ENCODE measurements around the gene UBL4B.
"Not testable (repeated sequence)": the region's sequence is repeated elsewhere in the genome, so short reads cannot be mapped to it uniquely, and the experiment has no call there.

UBL4B gene

DNA sequence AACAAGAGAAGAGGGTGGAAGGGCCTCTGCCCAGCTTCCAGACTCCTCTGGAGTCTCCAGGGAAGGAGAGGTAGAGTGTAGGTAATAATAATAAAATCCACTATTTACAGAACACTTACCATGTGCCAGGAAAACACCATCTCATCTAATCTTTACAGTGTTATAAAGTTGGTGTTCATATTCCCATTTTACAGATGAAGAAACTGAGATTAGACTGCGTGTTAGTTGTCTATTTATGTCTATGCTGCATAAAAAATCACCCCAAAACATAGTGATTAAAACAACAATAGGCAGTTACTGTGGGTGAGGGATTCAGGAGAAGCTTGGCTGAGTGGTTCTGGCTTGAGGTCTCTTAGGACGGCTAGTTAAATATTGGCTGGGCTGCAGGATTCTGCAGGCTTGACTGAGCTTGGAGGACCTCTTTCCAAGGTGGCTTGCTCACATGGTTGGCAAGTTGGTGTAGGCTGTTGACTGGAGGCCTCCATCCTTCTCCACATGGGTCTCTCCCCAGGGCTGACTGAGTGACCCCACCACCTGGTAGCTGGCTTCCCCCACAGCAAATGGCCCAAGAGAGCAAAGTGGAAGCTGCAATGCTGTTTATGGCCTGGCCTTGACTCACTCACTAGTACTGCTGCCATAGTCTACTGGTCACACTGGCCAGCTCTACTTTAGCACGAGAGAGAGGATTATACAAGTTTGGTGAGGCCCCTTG lies 35.3 kb upstream of the UBL4B start:
- no peak overlapping the region for H3K4me3 ChIP-seq (ENCODE audit: control insufficient read depth, low read depth, low read length)
- DNase-seq (ENCODE audit: low read depth), result no peak
- TF ChIP-seq, protein P1, sequence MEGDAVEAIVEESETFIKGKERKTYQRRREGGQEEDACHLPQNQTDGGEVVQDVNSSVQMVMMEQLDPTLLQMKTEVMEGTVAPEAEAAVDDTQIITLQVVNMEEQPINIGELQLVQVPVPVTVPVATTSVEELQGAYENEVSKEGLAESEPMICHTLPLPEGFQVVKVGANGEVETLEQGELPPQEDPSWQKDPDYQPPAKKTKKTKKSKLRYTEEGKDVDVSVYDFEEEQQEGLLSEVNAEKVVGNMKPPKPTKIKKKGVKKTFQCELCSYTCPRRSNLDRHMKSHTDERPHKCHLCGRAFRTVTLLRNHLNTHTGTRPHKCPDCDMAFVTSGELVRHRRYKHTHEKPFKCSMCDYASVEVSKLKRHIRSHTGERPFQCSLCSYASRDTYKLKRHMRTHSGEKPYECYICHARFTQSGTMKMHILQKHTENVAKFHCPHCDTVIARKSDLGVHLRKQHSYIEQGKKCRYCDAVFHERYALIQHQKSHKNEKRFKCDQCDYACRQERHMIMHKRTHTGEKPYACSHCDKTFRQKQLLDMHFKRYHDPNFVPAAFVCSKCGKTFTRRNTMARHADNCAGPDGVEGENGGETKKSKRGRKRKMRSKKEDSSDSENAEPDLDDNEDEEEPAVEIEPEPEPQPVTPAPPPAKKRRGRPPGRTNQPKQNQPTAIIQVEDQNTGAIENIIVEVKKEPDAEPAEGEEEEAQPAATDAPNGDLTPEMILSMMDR (IDR thresholded peaks at IDR 0.05; ENCODE audit: control insufficient read depth, insufficient read depth, low read depth, low read length, missing control alignments), result no peak

DNA sequence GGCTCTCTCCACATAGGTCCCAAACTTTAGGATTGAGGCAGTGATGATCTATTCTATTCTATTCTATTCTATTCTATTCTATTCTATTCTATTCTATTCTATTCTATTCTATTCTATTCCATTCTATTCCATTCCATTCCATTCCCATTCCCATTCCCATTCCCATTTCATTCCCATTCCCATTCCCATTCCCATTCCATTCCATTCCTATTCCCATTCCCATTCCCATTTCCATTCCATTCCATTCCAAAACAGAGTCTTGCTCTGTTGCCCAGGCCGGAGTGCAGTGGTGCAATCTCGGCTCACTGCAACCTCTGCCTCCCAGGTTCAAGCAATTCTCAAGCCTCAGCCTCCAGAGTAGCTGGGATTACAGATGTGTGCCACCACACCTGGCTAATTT lies 32.2 kb upstream of the UBL4B start:
- DNase-seq (ENCODE audit: low read depth); H3K4me3 ChIP-seq (ENCODE audit: control insufficient read depth, low read depth, low read length): not testable (repeated sequence)

DNA sequence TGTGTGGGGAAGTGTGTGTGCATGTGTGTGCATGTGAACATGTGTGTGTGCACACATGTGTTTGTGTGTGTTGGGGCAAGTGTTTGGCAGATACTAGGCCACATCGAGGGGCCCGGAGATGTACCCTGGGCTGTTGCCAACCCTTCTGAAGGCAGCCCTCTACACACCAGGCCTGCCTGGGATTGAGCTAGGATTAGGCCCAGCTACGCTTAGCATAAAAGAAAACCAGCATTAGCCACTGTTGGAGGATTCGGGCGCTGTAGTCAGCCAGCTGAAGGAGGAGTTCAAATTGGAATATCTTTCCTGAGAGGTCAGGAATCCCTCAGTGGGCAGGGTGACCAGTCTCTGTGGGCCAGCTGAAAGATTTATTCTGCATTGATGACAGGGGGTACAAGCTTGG lies 31.2 kb upstream of the UBL4B start:
- DNase-seq (ENCODE audit: low read depth), result no peak
- no peak overlapping the region for H3K4me3 ChIP-seq (ENCODE audit: control insufficient read depth, low read depth, low read length)
- TF ChIP-seq, protein P1 (IDR thresholded peaks at IDR 0.05; ENCODE audit: control insufficient read depth, insufficient read depth, low read depth, low read length, missing control alignments), result no peak

DNA sequence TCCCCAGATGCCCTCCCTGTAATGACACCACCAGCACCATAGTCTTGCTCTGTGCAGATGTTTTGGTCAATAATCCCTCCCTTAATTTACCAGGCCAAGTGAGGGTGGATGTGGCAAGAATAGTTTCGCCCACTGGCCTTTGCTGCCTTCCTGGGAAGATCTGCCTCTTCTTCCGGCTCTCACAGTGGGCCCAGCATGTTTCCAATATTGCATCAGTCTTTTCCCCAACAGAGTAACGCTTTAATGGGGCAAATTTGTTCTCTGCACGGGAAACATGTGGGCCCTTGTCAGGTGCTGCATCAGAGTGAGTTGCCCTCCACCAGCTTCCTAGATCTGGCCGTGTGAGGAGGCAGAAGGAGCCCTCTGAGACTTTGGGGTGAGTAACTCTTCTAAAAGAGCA lies 29.8 kb upstream of the UBL4B start:
- H3K4me3 ChIP-seq (ENCODE audit: control insufficient read depth, low read depth, low read length), result no peak overlapping the region
- no peak for DNase-seq (ENCODE audit: low read depth)
- TF ChIP-seq, protein P1 (IDR thresholded peaks at IDR 0.05; ENCODE audit: control insufficient read depth, insufficient read depth, low read depth, low read length, missing control alignments), result no peak

DNA sequence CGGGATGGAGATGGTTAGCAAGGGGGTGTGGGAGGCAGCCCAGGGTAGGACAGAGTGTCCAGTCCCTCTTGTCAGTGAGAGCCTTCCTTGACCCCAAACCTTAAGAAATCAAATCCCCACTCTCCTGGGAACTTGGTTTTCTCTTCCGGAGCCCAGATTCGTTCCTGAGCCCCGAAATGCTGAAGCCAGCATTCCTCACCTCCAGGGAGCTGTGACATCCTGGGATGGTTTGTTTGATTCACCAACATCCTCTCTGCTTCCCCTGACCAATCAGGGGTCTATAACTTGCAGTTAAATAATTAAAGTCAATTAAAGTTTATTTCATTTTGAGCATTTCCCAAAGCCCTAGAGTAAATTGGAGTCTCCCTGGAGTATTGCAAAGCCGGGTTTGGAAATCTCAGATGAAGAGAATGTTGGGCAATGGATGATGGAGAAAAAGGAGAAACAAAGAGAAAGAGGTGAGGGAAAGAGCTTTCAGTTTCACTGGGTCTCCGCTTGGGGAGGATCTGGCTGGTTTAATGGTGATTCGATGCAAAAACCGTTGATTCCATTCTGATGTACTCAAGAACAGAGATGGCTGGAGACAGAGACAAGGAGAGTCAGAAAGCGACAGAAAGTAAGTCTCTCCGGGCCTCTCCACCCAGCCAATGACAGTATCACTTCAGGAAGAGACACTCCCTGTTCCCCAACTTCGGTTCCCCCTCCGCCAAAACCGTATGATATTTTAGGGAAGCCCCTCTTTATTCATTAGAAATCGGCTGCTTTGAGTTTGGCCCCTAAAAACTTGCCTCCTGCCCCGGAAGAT lies 29.0 kb upstream of the UBL4B start:
- TF ChIP-seq, protein P1 (IDR thresholded peaks at IDR 0.05; ENCODE audit: control insufficient read depth, insufficient read depth, low read depth, low read length, missing control alignments), result no peak
- DNase-seq (ENCODE audit: low read depth), result no peak
- H3K4me3 ChIP-seq (ENCODE audit: control insufficient read depth, low read depth, low read length), result peak overlapping the region; percentile 44

DNA sequence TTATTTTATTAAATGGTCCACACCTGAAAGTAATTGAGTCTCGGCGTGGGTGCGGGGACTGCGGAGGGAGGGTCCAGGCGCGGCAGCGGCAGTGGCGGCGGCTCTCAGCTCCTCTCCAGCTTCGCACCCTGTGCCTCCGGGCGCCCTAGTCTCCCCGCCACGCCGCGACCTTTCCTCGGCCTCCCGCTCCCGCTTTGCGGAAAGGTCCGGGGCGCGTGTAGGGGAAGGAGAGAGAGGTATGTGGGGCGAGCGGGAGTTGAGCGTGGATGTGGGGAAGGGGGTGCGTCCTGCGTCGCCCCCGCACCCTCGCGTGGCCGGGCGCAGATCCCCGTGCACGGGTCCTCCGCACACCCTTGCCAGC lies 28.4 kb upstream of the UBL4B start:
- DNase-seq (ENCODE audit: low read depth), result no peak
- H3K4me3 ChIP-seq (ENCODE audit: control insufficient read depth, low read depth, low read length), result peak overlapping the region; percentile 44
- TF ChIP-seq, protein P1 (IDR thresholded peaks at IDR 0.05; ENCODE audit: control insufficient read depth, insufficient read depth, low read depth, low read length, missing control alignments), result no peak
